ENCODE data around the gene OIT3.

DNA sequence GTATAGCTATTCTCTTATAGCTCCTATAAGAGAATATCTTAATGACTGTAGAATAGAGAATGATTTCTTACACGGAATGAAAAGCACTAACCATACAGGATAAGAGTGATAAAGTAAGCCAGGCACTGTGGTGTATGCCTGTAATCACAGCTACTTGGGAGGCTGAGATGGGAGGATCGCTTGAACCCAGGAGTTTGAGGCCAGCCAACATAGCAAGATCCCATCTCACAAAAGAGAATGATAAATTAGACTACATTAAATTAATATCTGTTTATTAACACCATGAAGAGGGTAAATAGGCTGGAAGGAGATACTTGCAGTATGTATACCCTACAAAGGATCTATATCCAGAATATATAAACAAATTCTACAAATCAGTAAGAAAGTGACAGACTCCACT is 12.2 kb upstream of the OIT3 start:
- TF ChIP-seq POLR2AphosphoS5 (IDR thresholded peaks at IDR 0.05; ENCODE audit: borderline replicate concordance, low read depth, low read length) (no peak), EZH2 (IDR thresholded peaks at IDR 0.05) (no peak)
